ENCODE measurements around the gene MYO18A.
"Not testable (repeated sequence)": the region's sequence is repeated elsewhere in the genome, so short reads cannot be mapped to it uniquely, and the experiment has no call there.

The MYO18A gene

GRCh38 chr17:29165261-29165660, 14.9 kb downstream of the MYO18A start:
- no peak for DNase-seq

GRCh38 chr17:29163563-29163962, 16.6 kb downstream of the MYO18A start:
- no peak for DNase-seq

GRCh38 chr17:29162909-29163341, 17.3 kb downstream of the MYO18A start:
- no peak for DNase-seq

GRCh38 chr17:29162082-29162908, 17.9 kb downstream of the MYO18A start:
- DNase-seq, result no peak

GRCh38 chr17:29160253-29160652, 19.9 kb downstream of the MYO18A start:
- no peak for DNase-seq

DNA sequence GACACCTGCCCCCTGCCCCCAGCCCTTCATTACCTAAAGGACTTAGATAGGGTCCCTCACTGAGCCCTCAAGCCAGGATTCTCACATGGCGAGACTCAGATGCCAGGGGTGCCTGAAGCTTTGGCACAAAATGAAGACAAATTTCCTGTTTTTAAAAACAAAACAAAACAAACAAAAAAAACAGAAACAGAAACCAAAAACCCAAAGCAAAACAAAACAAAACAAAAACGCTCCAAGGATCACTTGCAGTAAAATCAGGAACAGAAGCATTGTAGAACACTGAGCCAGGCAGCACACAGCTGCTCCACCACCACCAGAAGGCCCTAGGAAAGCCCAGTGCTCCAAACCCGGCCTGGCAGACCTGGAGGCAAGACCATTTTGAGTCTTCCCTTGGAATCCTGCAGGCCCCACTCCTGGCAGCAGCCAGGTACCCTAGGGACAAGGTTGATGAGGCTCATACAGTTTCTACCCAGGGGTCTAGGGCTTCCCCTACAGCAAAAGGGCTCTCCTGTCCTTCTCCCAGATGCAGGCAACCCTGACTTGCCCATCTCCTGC, 20.8 kb downstream of the MYO18A start:
- DNase-seq, result no peak

- DNase-seq, result no peak
Measured at GRCh38 chr17:29158488-29159275, 21.5 kb downstream of the MYO18A start.

DNA sequence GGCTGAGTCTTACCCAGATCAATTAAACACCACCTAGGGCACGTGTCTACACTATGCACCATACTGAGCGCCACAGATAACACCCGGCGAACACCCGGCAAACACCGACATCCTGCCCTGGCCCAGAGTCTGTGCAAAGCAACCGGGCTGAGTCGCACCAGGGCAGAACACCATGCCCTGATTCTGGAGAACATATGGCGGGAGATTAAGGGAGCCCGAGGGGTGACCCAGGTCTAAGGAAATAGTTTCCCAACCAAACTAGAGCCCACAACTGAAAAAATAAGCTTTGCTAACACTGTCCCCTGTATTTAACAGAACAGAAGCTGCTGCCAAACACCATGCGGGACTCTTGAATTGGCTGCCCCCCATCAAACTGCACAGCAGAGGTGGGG, 22.1 kb downstream of the MYO18A start:
- DNase-seq, result no peak

- DNase-seq, result no peak
Measured at GRCh38 chr17:29157310-29157709, 22.9 kb downstream of the MYO18A start.

GRCh38 chr17:29156781-29157180, 23.4 kb downstream of the MYO18A start:
- no peak for DNase-seq

GRCh38 chr17:29155966-29156338, 24.2 kb downstream of the MYO18A start:
- DNase-seq, result no peak

DNA sequence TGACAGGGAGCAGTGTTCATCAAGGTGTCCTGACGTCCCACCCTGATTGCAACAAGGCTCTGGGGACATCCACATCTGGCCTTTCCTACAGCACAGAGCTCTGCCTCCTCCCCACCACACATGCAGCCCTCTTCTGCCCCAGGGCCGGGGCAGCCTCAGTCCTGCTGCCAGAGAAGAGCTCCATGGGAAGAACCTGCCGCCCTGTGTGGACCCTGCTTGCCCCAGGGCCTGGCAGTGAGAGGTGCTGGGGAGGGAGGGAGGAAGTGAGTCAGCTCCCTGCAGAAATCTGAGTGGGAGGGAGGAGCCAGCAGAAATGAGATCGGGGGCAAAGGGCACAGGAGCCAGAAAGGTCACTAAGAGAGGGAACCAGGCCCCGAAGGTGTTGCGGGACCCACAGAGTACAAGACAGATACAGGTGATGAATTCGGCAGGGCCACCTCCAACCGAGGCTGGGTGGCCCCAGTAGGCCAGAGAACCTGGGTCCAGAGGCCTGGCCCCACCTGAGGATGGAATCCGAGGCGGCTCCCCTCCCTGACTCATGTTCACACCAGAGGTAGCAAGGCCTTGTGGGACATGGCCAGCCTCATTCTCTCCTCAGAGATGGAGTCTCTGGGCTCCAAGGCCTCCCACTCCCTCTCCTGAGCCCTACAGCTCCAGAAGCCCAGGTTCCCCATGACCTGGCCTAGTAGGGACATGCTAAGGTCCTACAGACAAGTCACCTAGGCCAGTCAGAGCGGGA, 24.8 kb downstream of the MYO18A start:
- DNase-seq, result peak; percentile 85

- DNase-seq, result peak; percentile 35
Measured at GRCh38 chr17:29154516-29155226, 25.5 kb downstream of the MYO18A start.

DNA sequence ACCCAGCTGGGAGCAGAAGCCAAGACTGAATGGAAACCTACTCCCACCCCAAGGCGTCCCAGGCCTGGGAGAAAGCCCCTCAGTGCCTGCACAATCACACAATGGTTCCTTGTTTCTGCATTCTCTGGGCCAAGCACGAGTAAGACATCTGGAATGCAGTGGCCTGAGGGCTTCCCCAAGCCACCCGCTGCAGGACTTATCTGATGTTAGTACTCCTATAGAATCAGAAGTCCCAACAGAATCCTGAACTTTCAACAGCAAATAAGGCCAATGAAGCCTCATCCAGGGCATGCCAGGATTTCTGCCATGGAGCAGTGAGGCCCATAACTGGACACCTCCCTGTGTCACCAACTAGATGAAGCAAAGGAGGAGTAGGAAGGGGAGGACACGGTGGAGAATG, 28.6 kb downstream of the MYO18A start:
- DNase-seq, result no peak

- DNase-seq, result no peak
Measured at GRCh38 chr17:29150161-29150560, 30.0 kb downstream of the MYO18A start.

DNA sequence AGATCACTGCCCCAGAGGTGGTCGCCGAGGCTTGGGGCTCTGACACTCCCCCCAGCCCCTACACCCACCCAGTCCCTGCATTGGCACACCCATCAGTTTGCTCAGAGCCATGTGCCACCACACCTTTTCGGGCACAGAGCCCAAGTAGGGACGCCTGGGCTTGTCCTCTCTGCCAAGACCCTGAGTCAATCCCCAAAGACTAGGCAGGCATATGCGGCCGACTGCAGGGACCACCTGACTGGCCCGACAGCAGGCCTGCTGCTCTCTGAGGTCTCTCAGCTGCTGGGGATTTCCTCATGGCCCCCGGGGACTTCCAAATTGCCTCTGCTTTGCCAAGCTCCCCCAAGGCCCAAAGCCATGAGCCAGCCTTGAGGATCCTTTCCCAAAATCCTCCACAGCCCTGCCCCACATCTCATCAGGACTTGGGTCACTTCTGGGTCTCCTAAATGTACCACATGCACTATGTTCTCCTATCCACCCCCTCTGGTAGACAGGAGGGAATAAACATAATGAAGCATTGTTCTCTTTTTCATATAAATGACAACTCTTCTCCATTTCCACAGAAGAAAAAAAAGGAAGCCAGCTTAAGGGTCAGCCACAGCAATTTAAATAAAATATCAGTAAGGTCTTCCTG, 30.6 kb downstream of the MYO18A start:
- DNase-seq, result no peak

- peak; percentile 92 for DNase-seq
Measured at GRCh38 chr17:29148790-29149430, 31.3 kb downstream of the MYO18A start.

DNA sequence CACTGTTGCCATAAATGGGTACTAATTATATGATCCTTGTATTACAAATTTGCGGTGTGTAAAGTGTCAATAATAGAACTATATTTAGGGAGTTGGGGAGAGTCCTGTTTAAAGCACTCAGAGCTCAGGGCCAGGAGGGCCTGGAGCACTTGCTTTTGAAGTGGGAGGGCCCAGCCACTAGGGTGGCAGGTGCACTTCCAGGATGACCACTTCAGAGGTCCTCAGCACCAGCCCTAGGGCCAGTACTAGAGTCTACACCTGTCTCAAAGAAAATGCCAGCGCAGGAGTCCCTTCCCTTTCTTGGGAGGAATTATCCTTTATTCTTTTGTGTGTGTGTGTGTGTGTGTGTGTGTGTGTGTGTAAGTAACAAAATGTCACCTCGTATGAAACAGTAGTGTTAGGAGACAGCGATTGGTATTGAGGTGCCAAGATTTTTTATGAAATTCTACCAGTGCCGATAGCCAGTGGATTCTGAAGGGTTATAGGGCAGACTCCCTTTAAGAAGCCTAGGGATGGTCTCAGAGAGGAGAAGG, 31.9 kb downstream of the MYO18A start:
- peak; percentile 83 for DNase-seq

DNA sequence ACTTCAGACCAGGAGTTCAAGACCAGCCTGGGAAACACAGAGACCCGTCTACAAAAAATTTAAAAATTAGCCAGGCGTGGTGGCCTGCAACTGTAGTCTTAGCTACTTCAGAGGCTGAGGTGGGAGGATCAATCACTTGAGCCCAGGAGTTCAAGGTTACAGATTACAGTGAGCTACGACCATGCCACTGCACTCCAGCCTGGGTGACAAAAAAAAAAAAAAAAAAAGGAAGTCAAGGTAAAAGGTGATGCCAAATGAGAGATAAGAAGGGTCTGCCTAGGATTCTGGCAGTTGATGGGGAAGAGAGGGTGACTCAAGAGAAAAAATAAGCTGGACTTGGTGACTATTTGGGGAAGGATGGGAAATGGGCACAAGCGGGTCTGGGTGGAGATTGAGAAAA, 32.5 kb downstream of the MYO18A start:
- no peak for DNase-seq

- not testable (repeated sequence) for DNase-seq
Measured at GRCh38 chr17:29147228-29147627, 33.0 kb downstream of the MYO18A start.

GRCh38 chr17:29146369-29146972, 33.7 kb downstream of the MYO18A start:
- DNase-seq, result no peak
